NCI-H2196 (cell line): ENCODE measurements around the gene MBD3L1.

Experiments
- DNase-seq: peaks from one replicate; lab custom pipeline; 2025; ENCODE audit not compliant: unreplicated experiment; lab: John Stamatoyannopoulos, UW

Gene MBD3L1

GRCh38 chr19:8832132-8833021, at the start of gene MBD3L1, which contains the start of gene ZNF558:
Gene MBD3L1, plus strand, starts transcription at chr19:8832377. Its CDS starts 10,302 bp downstream, at chr19:8842679.
Gene ZNF558, minus strand, starts transcription at chr19:8832304. Its CDS starts 9,645 bp downstream, at chr19:8822659.
- DNase-seq: peak; percentile 96

- no peak for DNase-seq
Measured at GRCh38 chr19:8794823-8795222, 37.4 kb upstream of the MBD3L1 start.

GRCh38 chr19:8806661-8807060, 25.5 kb upstream of the MBD3L1 start:
- DNase-seq: no peak

GRCh38 chr19:8811315-8812172, 20.6 kb upstream of the MBD3L1 start:
- no peak for DNase-seq

GRCh38 chr19:8814176-8814575, 18.0 kb upstream of the MBD3L1 start:
- no peak for DNase-seq

GRCh38 chr19:8815780-8816179, 16.4 kb upstream of the MBD3L1 start:
- no peak for DNase-seq

GRCh38 chr19:8820234-8820633, 11.9 kb upstream of the MBD3L1 start:
- DNase-seq: no peak

- no peak for DNase-seq
Measured at GRCh38 chr19:8821748-8822241, 10.4 kb upstream of the MBD3L1 start.

- no peak for DNase-seq
Measured at GRCh38 chr19:8826371-8826770, 5.8 kb upstream of the MBD3L1 start.

- DNase-seq: no peak
Measured at GRCh38 chr19:8827277-8827676, 4.9 kb upstream of the MBD3L1 start.

GRCh38 chr19:8831373-8831772, 804 bp upstream of the MBD3L1 start:
- DNase-seq: no peak

GRCh38 chr19:8831832-8832131, 395 bp upstream of the MBD3L1 start:
- no peak for DNase-seq

- no peak for DNase-seq
Measured at GRCh38 chr19:8835446-8835845, 3.3 kb downstream of the MBD3L1 start.

GRCh38 chr19:8835877-8836276, 3.7 kb downstream of the MBD3L1 start:
- no peak for DNase-seq

GRCh38 chr19:8840708-8841107, 8.5 kb downstream of the MBD3L1 start:
- DNase-seq: no peak

GRCh38 chr19:8846819-8847218, 14.6 kb downstream of the MBD3L1 start:
- DNase-seq: no peak

- no peak for DNase-seq
Measured at GRCh38 chr19:8849232-8849631, 17.1 kb downstream of the MBD3L1 start.

GRCh38 chr19:8850488-8850887, 18.3 kb downstream of the MBD3L1 start:
- no peak for DNase-seq

- no peak for DNase-seq
Measured at GRCh38 chr19:8858260-8858659, 26.1 kb downstream of the MBD3L1 start.

- DNase-seq: no peak
Measured at GRCh38 chr19:8866344-8866743, 34.2 kb downstream of the MBD3L1 start.

GRCh38 chr19:8877854-8878705, 45.9 kb downstream of the MBD3L1 start:
- no peak for DNase-seq
